IPS-18c (cell line): ENCODE data around the gene ADK.
"Not testable (repeated sequence)": the region's sequence is repeated elsewhere in the genome, so short reads cannot be mapped to it uniquely, and the experiment has no call there.

Experiments used
- H3K4me3 ChIP-seq: 2 replicates; pipeline ENCODE4 v1.7.0; 2013; ENCODE audit warnings: low read depth, mild to moderate bottlenecking, low read length, moderate library complexity; ENCODE audit not compliant: insufficient read depth
- H3K9me3 ChIP-seq: one replicate; pipeline ENCODE4 v1.6.1; 2013; ENCODE audit warnings: mild to moderate bottlenecking, low read length, moderate library complexity; ENCODE audit not compliant: control insufficient read depth, insufficient read depth

The ADK gene

GRCh38 chr10:74343804-74344203 lies 192.8 kb downstream of the ADK start:
- H3K4me3 ChIP-seq = no peak overlapping the region
- peaks cover 2% of the 10 kb centered on the region for H3K9me3 ChIP-seq

- Histone ChIP-seq H3K4me3 (no peak overlapping the region), H3K9me3 (peaks cover 2% of the 10 kb centered on the region)
Observed at GRCh38 chr10:74344306-74344705, 193.3 kb downstream of the ADK start.

- no peak overlapping the region for H3K4me3 ChIP-seq
- H3K9me3 ChIP-seq = peaks cover 2% of the 10 kb centered on the region
Observed at GRCh38 chr10:74347522-74347921, 196.5 kb downstream of the ADK start.

- not testable (repeated sequence) for H3K4me3 ChIP-seq, H3K9me3 ChIP-seq
Observed at GRCh38 chr10:74353021-74353420, 202.0 kb downstream of the ADK start.

- Histone ChIP-seq H3K9me3 (no peaks in the 10 kb centered on the region), H3K4me3 (no peak overlapping the region)
Observed at GRCh38 chr10:74361678-74362077, 210.7 kb downstream of the ADK start.

GRCh38 chr10:74363727-74364126 lies 212.7 kb downstream of the ADK start:
- no peak overlapping the region for H3K4me3 ChIP-seq
- no peaks in the 10 kb centered on the region for H3K9me3 ChIP-seq

GRCh38 chr10:74365109-74365508 lies 214.1 kb downstream of the ADK start:
- H3K4me3 ChIP-seq = no peak overlapping the region
- no peaks in the 10 kb centered on the region for H3K9me3 ChIP-seq

GRCh38 chr10:74371696-74372095 lies 220.7 kb downstream of the ADK start:
- Histone ChIP-seq H3K4me3 (no peak overlapping the region), H3K9me3 (no peaks in the 10 kb centered on the region)

GRCh38 chr10:74373059-74373458 lies 222.0 kb downstream of the ADK start:
- Histone ChIP-seq H3K9me3 (no peaks in the 10 kb centered on the region), H3K4me3 (no peak overlapping the region)

- no peak overlapping the region for H3K4me3 ChIP-seq
- no peaks in the 10 kb centered on the region for H3K9me3 ChIP-seq
Observed at GRCh38 chr10:74377476-74377875, 226.5 kb downstream of the ADK start.

GRCh38 chr10:74379474-74379873 lies 228.5 kb downstream of the ADK start:
- no peak overlapping the region for H3K4me3 ChIP-seq

GRCh38 chr10:74380795-74381194 lies 229.8 kb downstream of the ADK start:
- Histone ChIP-seq H3K4me3 (no peak overlapping the region), H3K9me3 (no peaks in the 10 kb centered on the region)

More at GRCh38 chr10:74379474-74379873, 228.5 kb downstream of the ADK start:
- no peaks in the 10 kb centered on the region for H3K9me3 ChIP-seq

GRCh38 chr10:74381291-74381853 lies 230.4 kb downstream of the ADK start:
- Histone ChIP-seq H3K9me3 (no peaks in the 10 kb centered on the region), H3K4me3 (no peak overlapping the region)

GRCh38 chr10:74382663-74383062 lies 231.6 kb downstream of the ADK start:
- H3K9me3 ChIP-seq = no peaks in the 10 kb centered on the region
- H3K4me3 ChIP-seq = no peak overlapping the region

GRCh38 chr10:74383642-74384041 lies 232.6 kb downstream of the ADK start:
- H3K4me3 ChIP-seq = no peak overlapping the region

GRCh38 chr10:74384615-74385183 lies 233.7 kb downstream of the ADK start:
- H3K4me3 ChIP-seq = no peak overlapping the region
- no peaks in the 10 kb centered on the region for H3K9me3 ChIP-seq

More at GRCh38 chr10:74383642-74384041, 232.6 kb downstream of the ADK start:
- no peaks in the 10 kb centered on the region for H3K9me3 ChIP-seq

- Histone ChIP-seq H3K9me3 (no peaks in the 10 kb centered on the region), H3K4me3 (no peak overlapping the region)
Observed at GRCh38 chr10:74388801-74389200, 237.8 kb downstream of the ADK start.

- no peaks in the 10 kb centered on the region for H3K9me3 ChIP-seq
- no peak overlapping the region for H3K4me3 ChIP-seq
Observed at GRCh38 chr10:74391786-74392185, 240.8 kb downstream of the ADK start.

GRCh38 chr10:74394416-74394969 lies 243.5 kb downstream of the ADK start:
- Histone ChIP-seq H3K9me3 (no peaks in the 10 kb centered on the region), H3K4me3 (no peak overlapping the region)
